ENCODE data around the gene CMTM8.

- TF ChIP-seq MAX (IDR thresholded peaks at IDR 0.05; ENCODE audit: low read depth, low read length) = no peak
- no peak for TF ChIP-seq CTCF (IDR thresholded peaks at IDR 0.05; ENCODE audit: low read depth, low read length)
- no peak for TF ChIP-seq POLR2A (IDR thresholded peaks at IDR 0.05; ENCODE audit: extremely low read depth, insufficient read length)
These were observed 35.8 kb downstream of the CMTM8 start for GRCh38 chr3:32274306-32274705.

Measured in NB4 (cell line).